Activated CD4-positive, alpha-beta memory T cell treated with anti-CD3 and anti-CD28 coated beads, Interleukin-2, amount 10 ng/mL, durations not matched to agents 7 days and 5 days (primary cell): ENCODE measurements around the gene PTPRM. TPM values are rescaled to one million over a fixed set of nuclear protein-coding genes. Genes with fewer than 3 reads are reported as not detected.

ENCODE experiments used
- CTCF ChIA-PET: fragments of 350-600 bp; sonication (Branson Sonifier 250); formaldehyde crosslinking; loops from one replicate; lab custom pipeline; 2021; ENCODE audit warnings: antibody characterized with exemption, inconsistent platforms; lab: Charles Lee
- POLR2A ChIA-PET: fragments of 350-600 bp; sonication (Branson Sonifier 250); formaldehyde crosslinking; loops from one replicate; lab custom pipeline; 2021; ENCODE audit warnings: antibody characterized with exemption; lab: Charles Lee
- DNase-seq: peaks from one replicate; pipeline ENCODE4 v3.0.0-alpha.2; 2020
- H3K27ac Mint-ChIP-seq: one replicate; pipeline ENCODE4 v1.8.0; 2021; ENCODE audit warnings: mild to moderate bottlenecking, mixed read lengths
- H3K27me3 Mint-ChIP-seq: one replicate; pipeline ENCODE4 v1.8.0; 2021; ENCODE audit warnings: mixed read lengths
- H3K36me3 Mint-ChIP-seq: one replicate; pipeline ENCODE4 v1.8.0; 2021; ENCODE audit warnings: low read depth, mixed read lengths
- H3K4me1 Mint-ChIP-seq: one replicate; pipeline ENCODE4 v1.8.0; 2021; ENCODE audit warnings: mixed read lengths
- H3K4me3 Mint-ChIP-seq: one replicate; pipeline ENCODE4 v1.8.0; 2021; ENCODE audit warnings: mild to moderate bottlenecking, mixed read lengths
- H3K9me3 Mint-ChIP-seq: one replicate; pipeline ENCODE4 v1.8.0; 2021; ENCODE audit warnings: mixed read lengths
- total RNA-seq, 2 experiments: library from RNA; stranded (reverse); gene quantifications; one replicate each; pipeline ENCODE4 v1.2.3, GENCODE V29; 2021

The PTPRM gene
- total RNA-seq, 2 experiments from 2014 or later, result 9.3 to 12.3 TPM

DNA sequence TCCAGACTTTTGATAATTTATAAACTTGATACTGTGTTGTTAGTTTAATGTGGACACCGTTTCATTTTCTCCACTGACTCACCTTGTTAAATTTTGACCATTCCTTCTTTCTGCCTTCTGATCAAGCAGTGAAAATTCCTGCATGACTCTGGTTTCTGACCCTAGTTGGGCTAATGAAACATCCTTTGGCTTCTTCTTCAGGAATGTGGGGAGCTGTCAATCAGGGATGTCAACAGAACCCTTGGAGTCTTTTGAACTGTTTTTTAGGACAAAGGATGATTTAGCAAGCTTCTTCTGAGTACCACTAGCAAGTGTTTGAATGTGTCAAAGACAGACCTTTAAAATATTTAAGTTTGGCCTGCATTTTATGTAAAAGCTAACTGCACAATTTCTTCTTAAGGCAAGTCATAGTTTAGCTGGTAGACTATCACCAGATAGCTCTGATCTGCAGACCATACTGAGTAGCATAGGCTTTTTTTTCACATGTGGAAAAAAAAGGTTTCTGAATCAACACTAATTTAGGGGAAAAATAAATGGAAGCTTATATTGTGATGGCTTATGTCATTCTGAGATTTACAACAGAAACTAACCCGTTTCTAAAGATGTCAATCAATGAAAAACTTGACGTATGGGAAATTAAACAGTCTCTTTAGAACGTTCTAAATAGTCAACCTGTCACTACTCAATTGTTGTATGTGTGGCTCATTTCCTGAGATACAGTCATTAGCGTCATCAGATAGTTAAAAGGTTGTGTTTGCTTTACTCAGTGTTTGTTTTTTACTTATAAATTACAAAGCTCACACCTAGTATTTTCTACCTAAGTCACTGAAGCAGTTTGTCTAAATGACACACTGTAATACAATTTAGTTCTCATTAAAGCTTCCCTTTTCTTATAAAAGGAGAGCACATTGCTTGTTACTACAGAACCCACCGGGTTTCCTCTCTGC, 311.4 kb downstream of the PTPRM start:
- no peak overlapping the region for H3K4me3 Mint-ChIP-seq
- DNase-seq, result no peak
- H3K27ac Mint-ChIP-seq, result no peak overlapping the region
- no peaks in the 10 kb centered on the region for H3K27me3 Mint-ChIP-seq
- H3K4me1 Mint-ChIP-seq, result no peaks in the 10 kb centered on the region
- CTCF ChIA-PET, result no interaction called here
- peaks cover 2% of the 10 kb centered on the region for H3K9me3 Mint-ChIP-seq
- no peaks in the 10 kb centered on the region for H3K36me3 Mint-ChIP-seq
- POLR2A ChIA-PET, result no interaction called here

- ChIA-PET POLR2A (no interaction called here), CTCF (no interaction called here)
- Mint-ChIP-seq H3K36me3 (no peaks in the 10 kb centered on the region), H3K4me3 (no peak overlapping the region), H3K9me3 (peaks cover 7% of the 10 kb centered on the region), H3K27ac (no peak overlapping the region), H3K27me3 (no peaks in the 10 kb centered on the region), H3K4me1 (no peaks in the 10 kb centered on the region)
- no peak for DNase-seq
Observed at GRCh38 chr18:7879717-7880116, 312.6 kb downstream of the PTPRM start.

GRCh38 chr18:7885865-7886264, 318.7 kb downstream of the PTPRM start:
- ChIA-PET POLR2A (no interaction called here), CTCF (no interaction called here)
- no peak for DNase-seq
- no peak overlapping the region for H3K27ac Mint-ChIP-seq
- no peaks in the 10 kb centered on the region for H3K27me3 Mint-ChIP-seq
- no peaks in the 10 kb centered on the region for H3K36me3 Mint-ChIP-seq
- no peaks in the 10 kb centered on the region for H3K4me1 Mint-ChIP-seq
- no peak overlapping the region for H3K4me3 Mint-ChIP-seq
- peaks cover 7% of the 10 kb centered on the region for H3K9me3 Mint-ChIP-seq

DNA sequence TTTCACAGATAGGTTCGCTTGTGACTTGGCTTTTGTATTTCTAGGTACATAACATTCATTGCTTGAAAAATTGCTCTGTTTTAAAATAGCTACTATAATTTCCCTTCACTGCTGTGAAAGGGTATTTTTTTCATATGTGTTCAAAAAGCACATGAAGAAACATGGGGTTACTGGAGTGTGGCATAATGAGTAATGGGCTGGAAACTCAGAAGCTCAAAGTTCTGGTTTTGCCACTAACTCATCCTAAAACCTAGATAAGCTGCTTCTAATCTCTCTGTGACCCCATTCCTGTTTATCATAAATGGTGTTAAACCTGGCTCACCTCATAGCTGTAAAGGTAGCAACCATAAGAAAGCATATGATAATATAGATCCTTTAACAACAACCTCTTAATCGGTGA, 319.3 kb downstream of the PTPRM start:
- ChIA-PET POLR2A (no interaction called here), CTCF (no interaction called here)
- DNase-seq, result no peak
- H3K4me3 Mint-ChIP-seq, result no peak overlapping the region
- H3K4me1 Mint-ChIP-seq, result no peaks in the 10 kb centered on the region
- no peaks in the 10 kb centered on the region for H3K36me3 Mint-ChIP-seq
- no peaks in the 10 kb centered on the region for H3K27me3 Mint-ChIP-seq
- H3K9me3 Mint-ChIP-seq, result peaks cover 7% of the 10 kb centered on the region
- no peak overlapping the region for H3K27ac Mint-ChIP-seq

DNA sequence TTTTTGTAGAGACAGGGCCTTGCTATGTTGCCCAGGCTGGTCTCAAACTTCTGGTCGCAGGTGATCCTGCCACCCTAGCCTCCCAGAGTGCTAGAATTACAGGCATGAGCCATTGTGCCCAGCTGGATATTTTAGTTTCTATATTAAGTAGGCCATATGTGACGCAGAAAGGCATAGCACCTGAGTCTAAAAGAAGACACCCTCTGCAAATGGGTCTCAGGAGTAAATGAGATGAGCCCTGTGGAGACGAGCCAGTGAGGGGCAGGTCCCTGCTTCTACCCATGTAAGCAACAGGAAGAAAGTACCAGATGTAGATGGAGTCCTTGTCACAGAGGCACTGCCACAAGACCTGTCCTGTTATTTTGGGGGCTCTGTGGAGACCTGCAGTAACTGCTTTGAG, 322.4 kb downstream of the PTPRM start:
- Mint-ChIP-seq H3K4me3 (no peak overlapping the region), H3K9me3 (no peaks in the 10 kb centered on the region), H3K27me3 (no peaks in the 10 kb centered on the region), H3K4me1 (no peaks in the 10 kb centered on the region), H3K27ac (no peak overlapping the region), H3K36me3 (no peaks in the 10 kb centered on the region)
- POLR2A ChIA-PET, result no interaction called here
- DNase-seq, result no peak
- CTCF ChIA-PET, result no interaction called here

- CTCF ChIA-PET, result no interaction called here
- DNase-seq, result no peak
- no peak overlapping the region for H3K27ac Mint-ChIP-seq
- H3K4me3 Mint-ChIP-seq, result no peak overlapping the region
- no peaks in the 10 kb centered on the region for H3K4me1 Mint-ChIP-seq
- H3K36me3 Mint-ChIP-seq, result no peaks in the 10 kb centered on the region
- H3K27me3 Mint-ChIP-seq, result no peaks in the 10 kb centered on the region
- no peaks in the 10 kb centered on the region for H3K9me3 Mint-ChIP-seq
- POLR2A ChIA-PET, result no interaction called here
Observed at GRCh38 chr18:7890075-7890474, 323.0 kb downstream of the PTPRM start.

GRCh38 chr18:7892556-7892955, 325.4 kb downstream of the PTPRM start:
- H3K9me3 Mint-ChIP-seq, result no peaks in the 10 kb centered on the region
- H3K36me3 Mint-ChIP-seq, result no peaks in the 10 kb centered on the region
- no peak for DNase-seq
- no peak overlapping the region for H3K4me3 Mint-ChIP-seq
- H3K4me1 Mint-ChIP-seq, result no peaks in the 10 kb centered on the region
- no peak overlapping the region for H3K27ac Mint-ChIP-seq
- CTCF ChIA-PET, result no interaction called here
- POLR2A ChIA-PET, result no interaction called here
- H3K27me3 Mint-ChIP-seq, result no peaks in the 10 kb centered on the region

DNA sequence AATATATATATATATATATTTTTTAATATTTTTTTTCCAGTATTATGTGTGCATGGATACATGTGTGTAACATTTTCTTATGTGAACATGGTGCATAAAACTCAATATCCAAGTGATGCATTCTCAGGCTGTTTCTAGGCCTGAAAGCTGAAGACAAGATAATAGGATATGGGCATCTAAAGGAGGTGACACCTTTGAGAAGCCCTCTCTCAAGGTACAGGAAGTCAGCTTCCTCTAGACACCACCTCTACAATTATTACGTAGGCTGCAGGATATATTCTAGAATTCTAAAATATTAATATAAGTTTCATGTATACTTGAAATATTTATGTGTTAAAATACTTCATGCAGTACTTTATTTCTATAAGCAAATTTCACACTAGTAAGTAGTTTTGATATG, 327.5 kb downstream of the PTPRM start:
- H3K4me3 Mint-ChIP-seq, result no peak overlapping the region
- H3K4me1 Mint-ChIP-seq, result no peaks in the 10 kb centered on the region

DNA sequence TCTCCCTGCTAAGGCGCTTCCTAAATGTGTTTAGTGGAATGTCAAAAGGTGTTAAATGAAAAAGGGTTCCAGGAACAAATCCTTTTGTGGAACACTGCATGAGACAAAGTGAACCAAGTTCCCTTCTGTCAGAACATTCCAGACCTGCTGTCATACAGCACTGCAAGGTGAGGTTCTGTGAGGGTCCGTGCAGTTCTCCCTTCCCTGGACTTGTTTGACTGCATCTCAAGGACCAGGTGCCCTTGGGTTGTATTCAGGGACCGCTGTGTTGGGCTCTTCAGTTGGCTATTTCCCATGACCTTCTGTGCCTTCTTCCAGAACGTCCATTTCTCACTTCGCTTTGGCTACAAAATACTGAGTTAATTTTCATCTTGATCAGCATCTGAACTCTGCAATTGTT, 328.2 kb downstream of the PTPRM start:
- no peak for DNase-seq
- Mint-ChIP-seq H3K9me3 (no peaks in the 10 kb centered on the region), H3K4me3 (no peak overlapping the region), H3K27ac (no peak overlapping the region), H3K4me1 (no peaks in the 10 kb centered on the region), H3K36me3 (no peaks in the 10 kb centered on the region), H3K27me3 (no peaks in the 10 kb centered on the region)
- POLR2A ChIA-PET, result no interaction called here
- CTCF ChIA-PET, result no interaction called here

More for the DNA sequence above, 327.5 kb downstream of the PTPRM start:
- DNase-seq, result no peak
- no peaks in the 10 kb centered on the region for H3K36me3 Mint-ChIP-seq
- ChIA-PET CTCF (no interaction called here), POLR2A (no interaction called here)
- H3K27ac Mint-ChIP-seq, result no peak overlapping the region
- H3K27me3 Mint-ChIP-seq, result no peaks in the 10 kb centered on the region
- no peaks in the 10 kb centered on the region for H3K9me3 Mint-ChIP-seq

DNA sequence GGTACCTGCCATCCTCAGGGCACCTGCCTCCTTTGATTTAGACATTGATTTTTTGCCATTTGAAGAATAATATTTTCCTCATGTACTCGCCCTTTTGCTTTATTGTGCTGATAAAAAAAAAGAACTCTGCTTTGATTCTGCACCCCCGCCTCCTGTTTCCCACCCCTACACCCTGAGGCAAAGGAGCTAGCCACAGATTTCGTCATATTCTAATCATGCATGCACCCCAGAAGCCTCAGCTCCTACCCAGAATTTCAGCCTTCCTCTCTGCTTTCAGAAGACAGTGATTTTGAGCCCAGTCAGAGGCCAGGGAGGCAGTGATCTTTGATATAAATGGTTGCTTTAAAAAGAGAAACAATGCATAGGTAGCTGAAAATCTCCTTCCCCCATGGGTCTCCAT, 329.0 kb downstream of the PTPRM start:
- no peaks in the 10 kb centered on the region for H3K36me3 Mint-ChIP-seq
- H3K27me3 Mint-ChIP-seq, result no peaks in the 10 kb centered on the region
- H3K9me3 Mint-ChIP-seq, result no peaks in the 10 kb centered on the region
- ChIA-PET CTCF (no interaction called here), POLR2A (interaction anchor here (0.7 kb wide), 1 partner anchor 25 kb away, joined by 3 read pairs; no protein-coding TSS in a partner anchor)
- no peak overlapping the region for H3K4me3 Mint-ChIP-seq
- H3K4me1 Mint-ChIP-seq, result no peaks in the 10 kb centered on the region
- no peak overlapping the region for H3K27ac Mint-ChIP-seq
- DNase-seq, result no peak

- Mint-ChIP-seq H3K36me3 (no peaks in the 10 kb centered on the region), H3K27me3 (no peaks in the 10 kb centered on the region), H3K27ac (no peak overlapping the region), H3K4me1 (no peaks in the 10 kb centered on the region), H3K9me3 (no peaks in the 10 kb centered on the region), H3K4me3 (no peak overlapping the region)
- ChIA-PET CTCF (no interaction called here), POLR2A (interaction anchor here (0.7 kb wide), 1 partner anchor 26 kb away, joined by 3 read pairs; no protein-coding TSS in a partner anchor)
- DNase-seq, result no peak
Observed at GRCh38 chr18:7896805-7897518, 329.8 kb downstream of the PTPRM start.

- Mint-ChIP-seq H3K4me1 (no peaks in the 10 kb centered on the region), H3K27me3 (no peaks in the 10 kb centered on the region)
- CTCF ChIA-PET, result no interaction called here
Observed at GRCh38 chr18:7898181-7898580, 331.1 kb downstream of the PTPRM start.

GRCh38 chr18:7899078-7899477, 332.0 kb downstream of the PTPRM start:
- Mint-ChIP-seq H3K27me3 (no peaks in the 10 kb centered on the region), H3K9me3 (no peaks in the 10 kb centered on the region), H3K36me3 (no peaks in the 10 kb centered on the region), H3K27ac (no peak overlapping the region), H3K4me1 (no peaks in the 10 kb centered on the region), H3K4me3 (no peak overlapping the region)
- CTCF ChIA-PET, result no interaction called here
- no peak for DNase-seq
- POLR2A ChIA-PET, result no interaction called here

More at GRCh38 chr18:7898181-7898580, 331.1 kb downstream of the PTPRM start:
- Mint-ChIP-seq H3K36me3 (no peaks in the 10 kb centered on the region), H3K27ac (no peak overlapping the region), H3K9me3 (no peaks in the 10 kb centered on the region), H3K4me3 (no peak overlapping the region)
- POLR2A ChIA-PET, result no interaction called here
- no peak for DNase-seq
